GM19193 (cell line): ENCODE measurements around the gene SPRED2.

Source experiments
- POLR2A ChIP-seq: IDR thresholded peaks from 4 replicates; pipeline ENCODE4 v1.6.1; 2011; ENCODE audit not compliant: insufficient read depth, insufficient read length; ENCODE audit errors: extremely low read depth

The SPRED2 gene

DNA sequence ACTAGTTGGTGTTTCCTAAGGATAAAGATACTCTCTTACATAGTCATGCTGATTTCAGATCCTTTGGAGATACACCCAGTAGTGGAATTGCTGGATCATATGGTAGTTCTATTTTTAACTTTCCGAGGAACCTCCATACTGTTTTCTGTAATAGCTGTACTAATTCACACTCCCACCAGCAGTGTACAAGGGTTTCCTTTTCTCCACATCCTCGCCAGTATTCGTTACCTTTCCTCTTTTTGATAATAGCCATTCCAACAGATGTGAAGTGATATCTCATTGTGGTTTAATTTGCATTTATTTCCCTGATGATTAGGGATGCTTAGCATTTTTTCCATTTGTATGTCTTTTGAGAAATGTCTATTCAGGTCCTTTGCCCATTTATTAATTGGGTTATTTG lies 170.7 kb downstream of the SPRED2 start:
- TF ChIP-seq POLR2A, result no peak
